HG03457 (cell line): ENCODE results near the gene ING2.
"Not testable (repeated sequence)": the region's sequence is repeated elsewhere in the genome, so short reads cannot be mapped to it uniquely, and the experiment has no call there.

Source experiments
- ATAC-seq: cut with Tn5 transposase; IDR thresholded peaks from one replicate; pipeline ENCODE4 v1.9.1; 2021; ENCODE audit warnings: moderate number of reproducible peaks; ENCODE audit not compliant: unreplicated experiment

The ING2 gene

GRCh38 chr4:183546376-183546775 is 41.5 kb downstream of the ING2 start:
- no peak for ATAC-seq

GRCh38 chr4:183548306-183548705 is 43.4 kb downstream of the ING2 start:
- ATAC-seq = no peak

- no peak for ATAC-seq
Observed at GRCh38 chr4:183550345-183551093, 45.7 kb downstream of the ING2 start.

GRCh38 chr4:183552274-183553146 is 47.7 kb downstream of the ING2 start:
- ATAC-seq = no peak

GRCh38 chr4:183553147-183553478 is 48.3 kb downstream of the ING2 start:
- ATAC-seq = not testable (repeated sequence)

- ATAC-seq = no peak
Observed at GRCh38 chr4:183553601-183554345, 48.9 kb downstream of the ING2 start.

GRCh38 chr4:183554346-183554686 is 49.5 kb downstream of the ING2 start:
- no peak for ATAC-seq

GRCh38 chr4:183554878-183555585 is 50.2 kb downstream of the ING2 start:
- no peak for ATAC-seq

GRCh38 chr4:183556947-183557346 is 52.1 kb downstream of the ING2 start:
- no peak for ATAC-seq

GRCh38 chr4:183557611-183558010 is 52.8 kb downstream of the ING2 start:
- no peak for ATAC-seq

GRCh38 chr4:183558873-183559272 is 54.0 kb downstream of the ING2 start:
- ATAC-seq = no peak

GRCh38 chr4:183561905-183562304 is 57.0 kb downstream of the ING2 start:
- ATAC-seq = no peak
